SK-N-SH (cell line): ENCODE measurements around the gene ADK.

Experiments
- CTCF ChIP-seq: fragments of 200-600 bp; sonication (generic); IDR thresholded peaks from 2 replicates; pipeline ENCODE4 v1.6.1; 2017; ENCODE audit warnings: antibody characterized with exemption, mild to moderate bottlenecking, moderate library complexity
- EZH2phosphoT487 ChIP-seq: fragments of 200-600 bp; sonication (generic); IDR thresholded peaks from 2 replicates; pipeline ENCODE4 v1.6.1; 2017; ENCODE audit warnings: low read depth, mixed run types, mild to moderate bottlenecking, antibody characterized with exemption, moderate library complexity, borderline replicate concordance
- GABPA ChIP-seq: IDR thresholded peaks from 2 replicates; pipeline ENCODE4 v1.4.0; 2012; ENCODE audit warnings: low read depth, mild to moderate bottlenecking
- RAD21 ChIP-seq: IDR thresholded peaks from 2 replicates; pipeline ENCODE4 v1.6.1; 2012; ENCODE audit warnings: mild to moderate bottlenecking, low read length
- SIN3A ChIP-seq: IDR thresholded peaks from 2 replicates; pipeline ENCODE4 v1.6.1; 2012; ENCODE audit warnings: low read depth, mild to moderate bottlenecking, low read length, moderate library complexity, borderline replicate concordance
- TAF1 ChIP-seq: IDR thresholded peaks from 2 replicates; pipeline ENCODE4 v1.6.1; 2012; ENCODE audit warnings: low read depth, mild to moderate bottlenecking, low read length, moderate library complexity, borderline replicate concordance
- TEAD4 ChIP-seq: IDR thresholded peaks from 2 replicates; pipeline ENCODE4 v1.4.0; 2012; ENCODE audit warnings: mild to moderate bottlenecking, borderline replicate concordance; ENCODE audit not compliant: insufficient read depth
- USF2 ChIP-seq: fragments of 150-350 bp; IDR thresholded peaks from 2 replicates; pipeline ENCODE4 v1.6.1; 2017; ENCODE audit warnings: antibody characterized with exemption, low read length, low read depth, borderline replicate concordance
- YY1 ChIP-seq: IDR thresholded peaks from 2 replicates; pipeline ENCODE4 v1.4.0; 2012; ENCODE audit warnings: low read depth, mild to moderate bottlenecking

GRCh38 chr10:74485283-74485682 lies 334.3 kb downstream of the ADK start:
- no peak for TF ChIP-seq YY1
- TF ChIP-seq SIN3A = no peak
- no peak for TF ChIP-seq EZH2phosphoT487
- no peak for TF ChIP-seq CTCF
- no peak for TF ChIP-seq TEAD4
- TF ChIP-seq TAF1 = no peak
- no peak for TF ChIP-seq USF2
- TF ChIP-seq GABPA = no peak
- no peak for TF ChIP-seq RAD21
